Measurements from ENCODE around the gene TLX1. TPM values are rescaled to one million over a fixed set of nuclear protein-coding genes. Genes with fewer than 3 reads are reported as not detected.

The TLX1 gene
- total RNA-seq, 4 donors from 2014 or later = not detected

DNA sequence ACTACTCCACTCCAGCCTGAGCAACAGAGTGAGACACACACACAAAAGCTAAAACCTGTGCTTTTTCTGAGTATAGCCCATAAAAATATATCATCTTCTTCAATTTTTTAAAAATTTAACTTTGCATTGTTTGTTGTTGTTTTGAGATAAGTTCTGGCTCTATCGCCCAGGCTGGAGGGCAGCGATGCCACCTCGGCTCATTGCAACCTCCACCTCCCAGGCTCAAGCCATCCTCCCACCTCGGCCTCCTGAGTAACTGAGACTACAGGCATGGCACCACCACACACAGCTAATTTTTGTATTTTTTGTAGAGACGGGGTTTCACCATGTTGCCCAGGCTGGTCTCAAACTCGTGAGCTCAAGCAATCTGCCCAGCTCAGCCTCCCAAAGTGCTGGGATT, 14.3 kb upstream of the TLX1 start:
- no peak for DNase-seq
- no peaks in the 10 kb centered on the region for H3K9me3 ChIP-seq
- TF ChIP-seq POLR2A (IDR thresholded peaks at IDR 0.05) = no peak
- TF ChIP-seq, protein P1, sequence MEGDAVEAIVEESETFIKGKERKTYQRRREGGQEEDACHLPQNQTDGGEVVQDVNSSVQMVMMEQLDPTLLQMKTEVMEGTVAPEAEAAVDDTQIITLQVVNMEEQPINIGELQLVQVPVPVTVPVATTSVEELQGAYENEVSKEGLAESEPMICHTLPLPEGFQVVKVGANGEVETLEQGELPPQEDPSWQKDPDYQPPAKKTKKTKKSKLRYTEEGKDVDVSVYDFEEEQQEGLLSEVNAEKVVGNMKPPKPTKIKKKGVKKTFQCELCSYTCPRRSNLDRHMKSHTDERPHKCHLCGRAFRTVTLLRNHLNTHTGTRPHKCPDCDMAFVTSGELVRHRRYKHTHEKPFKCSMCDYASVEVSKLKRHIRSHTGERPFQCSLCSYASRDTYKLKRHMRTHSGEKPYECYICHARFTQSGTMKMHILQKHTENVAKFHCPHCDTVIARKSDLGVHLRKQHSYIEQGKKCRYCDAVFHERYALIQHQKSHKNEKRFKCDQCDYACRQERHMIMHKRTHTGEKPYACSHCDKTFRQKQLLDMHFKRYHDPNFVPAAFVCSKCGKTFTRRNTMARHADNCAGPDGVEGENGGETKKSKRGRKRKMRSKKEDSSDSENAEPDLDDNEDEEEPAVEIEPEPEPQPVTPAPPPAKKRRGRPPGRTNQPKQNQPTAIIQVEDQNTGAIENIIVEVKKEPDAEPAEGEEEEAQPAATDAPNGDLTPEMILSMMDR (IDR thresholded peaks at IDR 0.05) = no peak
- H3K4me1 ChIP-seq = peaks cover 7% of the 10 kb centered on the region in 2 donors
- intact Hi-C loops (cut with DNase I) = no loop called here
- no peaks in the 10 kb centered on the region for H3K36me3 ChIP-seq
- H3K4me3 ChIP-seq (replicated peaks in 1 of 3) = no peak overlapping the region
- no peaks in the 10 kb centered on the region for H3K27me3 ChIP-seq
- no peak overlapping the region for H3K27ac ChIP-seq
- 83 to 92% methylated on average over 6 of the region's 6 CpGs for WGBS, 2 donors

DNA sequence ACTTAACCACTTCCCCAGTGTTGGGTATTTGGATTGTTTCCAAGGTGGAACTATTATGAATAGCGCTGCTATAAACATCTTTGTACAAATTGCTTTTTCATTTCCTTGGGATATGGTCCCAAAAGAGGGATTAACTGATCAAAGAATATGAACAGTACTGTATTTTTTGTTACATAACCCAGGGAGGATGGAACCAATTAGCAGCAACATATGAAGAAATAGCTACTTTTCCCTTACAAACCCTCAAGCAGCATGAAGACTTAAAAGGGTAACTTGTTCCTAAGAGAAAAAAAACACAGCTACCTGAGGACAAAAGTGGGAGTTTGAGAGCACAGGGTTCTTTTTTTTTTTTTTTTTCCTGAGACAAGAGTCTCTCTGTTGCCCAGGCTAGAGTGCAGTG, 13.1 kb upstream of the TLX1 start:
- intact Hi-C loops (cut with DNase I) = no loop called here
- Histone ChIP-seq H3K36me3 (no peaks in the 10 kb centered on the region), H3K9me3 (no peaks in the 10 kb centered on the region), H3K27me3 (peaks cover 13% of the 10 kb centered on the region), H3K4me1 (peaks cover 9 to 11% of the 10 kb centered on the region in 2 donors), H3K4me3 (replicated peaks in 1 of 3) (no peak overlapping the region), H3K27ac (no peak overlapping the region)
- no peak for DNase-seq
- WGBS, 2 donors = 81 to 88% methylated on average over 1 of the region's 1 CpG
- no peak for TF ChIP-seq POLR2A (IDR thresholded peaks at IDR 0.05)
- TF ChIP-seq, protein P1 (IDR thresholded peaks at IDR 0.05) = no peak

DNA sequence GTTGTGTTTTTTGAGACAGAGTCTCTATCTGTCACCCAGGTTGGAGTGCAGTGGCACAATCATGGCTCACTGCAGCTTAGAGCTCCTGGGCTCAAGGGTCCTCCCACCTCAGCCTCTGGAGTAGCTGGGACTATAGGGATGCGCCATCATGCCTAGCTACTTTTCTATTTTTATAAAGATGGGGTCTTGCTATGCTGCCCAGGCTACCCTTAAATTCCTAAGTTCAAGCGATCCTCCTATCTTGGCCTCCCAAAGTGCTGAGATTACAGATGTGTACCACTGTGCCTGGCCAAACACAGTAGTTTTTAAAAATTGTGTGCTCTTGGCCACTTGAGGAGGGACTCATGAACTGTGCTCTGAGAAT, 10.6 kb upstream of the TLX1 start:
- peaks cover 17 to 20% of the 10 kb centered on the region in 2 donors for H3K4me1 ChIP-seq
- no peaks in the 10 kb centered on the region for H3K36me3 ChIP-seq
- H3K9me3 ChIP-seq = no peaks in the 10 kb centered on the region
- WGBS, 2 donors = 93% methylated on average over 2 of the region's 2 CpGs
- TF ChIP-seq, protein P1 (IDR thresholded peaks at IDR 0.05) = no peak
- no peak for TF ChIP-seq POLR2A (IDR thresholded peaks at IDR 0.05)
- peak overlapping the region in 1 of 3 donors; percentile 36 for H3K4me3 ChIP-seq (replicated peaks in 1 of 3)
- intact Hi-C loops (cut with DNase I) = no loop called here
- no peak overlapping the region for H3K27ac ChIP-seq
- DNase-seq = no peak
- peaks cover 25% of the 10 kb centered on the region for H3K27me3 ChIP-seq

DNA sequence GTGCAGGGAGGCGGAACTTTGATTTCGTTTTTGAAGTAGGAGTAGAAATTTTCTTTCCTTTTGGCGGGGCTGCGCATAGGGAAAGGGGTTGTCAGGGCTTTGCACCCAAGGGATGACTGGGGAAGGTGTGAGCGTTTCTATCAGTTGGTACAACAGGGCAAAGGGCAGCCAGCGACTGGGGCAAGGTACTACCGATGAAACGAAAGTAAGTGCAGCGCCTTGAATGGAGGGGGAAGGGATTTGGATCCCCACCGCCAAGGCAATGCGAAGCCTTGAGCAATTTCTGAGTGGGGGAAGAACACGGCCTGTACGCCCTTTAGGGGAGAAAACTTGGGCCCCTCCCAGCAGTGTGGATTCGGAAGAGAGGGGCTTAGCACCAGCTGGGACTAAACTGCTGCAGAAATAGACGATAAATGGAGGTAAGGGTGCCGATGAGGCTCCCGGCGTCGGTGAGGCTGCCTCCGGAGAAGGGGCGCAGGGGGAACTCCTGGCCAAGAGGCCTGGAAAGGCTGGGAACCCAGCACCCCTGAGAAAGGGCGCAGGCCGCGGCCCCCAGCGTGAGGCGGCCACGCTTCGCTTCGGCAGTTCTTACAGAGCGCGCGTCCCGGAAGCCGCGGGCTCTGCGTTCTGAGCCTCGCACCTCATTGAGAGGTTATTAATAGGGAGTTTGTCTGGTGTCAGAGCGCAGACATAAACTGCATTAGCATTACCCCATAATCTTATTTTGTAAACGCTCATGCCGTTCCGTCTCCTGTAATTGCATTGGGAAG, 10.0 kb upstream of the TLX1 start:
- Histone ChIP-seq H3K4me3 (replicated peaks in 1 of 3) (peak overlapping the region; percentile 2 to 36 (median 10)), H3K36me3 (no peaks in the 10 kb centered on the region), H3K9me3 (no peaks in the 10 kb centered on the region), H3K27ac (no peak overlapping the region), H3K27me3 (peaks cover 25% of the 10 kb centered on the region), H3K4me1 (peaks cover 17 to 20% of the 10 kb centered on the region in 2 donors)
- 8 to 11% methylated on average over 41 of the region's 41 CpGs for WGBS, 2 donors
- intact Hi-C loops (cut with DNase I) = no loop called here
- TF ChIP-seq POLR2A (IDR thresholded peaks at IDR 0.05) = no peak
- TF ChIP-seq, protein P1 (IDR thresholded peaks at IDR 0.05) = no peak
- no peak for DNase-seq

DNA sequence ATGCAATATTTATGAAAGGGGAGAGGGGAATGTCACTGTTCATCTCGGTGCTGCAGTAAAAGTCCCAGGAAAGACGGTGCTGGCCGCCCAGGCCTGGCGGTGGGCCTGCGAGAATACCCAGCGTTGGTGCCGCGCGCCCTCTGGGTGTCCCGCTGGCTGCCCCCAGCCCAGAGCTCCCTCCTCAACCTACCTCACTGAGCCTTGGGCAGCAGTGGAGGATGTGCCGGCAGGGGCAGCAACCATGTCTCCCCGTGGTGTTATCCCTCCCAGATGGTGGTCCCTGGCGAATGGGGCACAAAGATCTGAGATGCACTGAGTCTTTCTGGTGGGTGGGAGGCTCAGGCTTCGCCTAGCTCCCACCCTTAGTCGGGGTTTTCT, 9.5 kb upstream of the TLX1 start:
- H3K4me1 ChIP-seq = peaks cover 17 to 20% of the 10 kb centered on the region in 2 donors
- no peak overlapping the region for H3K27ac ChIP-seq
- no peak for TF ChIP-seq POLR2A (IDR thresholded peaks at IDR 0.05)
- peaks cover 26% of the 10 kb centered on the region for H3K27me3 ChIP-seq
- WGBS, 2 donors = 9 to 11% methylated on average over 15 of the region's 15 CpGs
- DNase-seq = no peak
- peak overlapping the region in 1 of 3 donors; percentile 36 for H3K4me3 ChIP-seq (replicated peaks in 1 of 3)
- H3K36me3 ChIP-seq = no peaks in the 10 kb centered on the region
- H3K9me3 ChIP-seq = no peaks in the 10 kb centered on the region
- intact Hi-C loops (cut with DNase I) = no loop called here
